Activated CD4-positive, CD25-positive, alpha-beta regulatory T cell (primary cell): ENCODE measurements around the gene FOLR2.
"Not testable (repeated sequence)": the region's sequence is repeated elsewhere in the genome, so short reads cannot be mapped to it uniquely, and the experiment has no call there.

Experiments used
- DNase-seq, 4 experiments: peaks; one replicate each; lab custom pipeline; 2025; lab: John Stamatoyannopoulos, UW

FOLR2 gene

DNA sequence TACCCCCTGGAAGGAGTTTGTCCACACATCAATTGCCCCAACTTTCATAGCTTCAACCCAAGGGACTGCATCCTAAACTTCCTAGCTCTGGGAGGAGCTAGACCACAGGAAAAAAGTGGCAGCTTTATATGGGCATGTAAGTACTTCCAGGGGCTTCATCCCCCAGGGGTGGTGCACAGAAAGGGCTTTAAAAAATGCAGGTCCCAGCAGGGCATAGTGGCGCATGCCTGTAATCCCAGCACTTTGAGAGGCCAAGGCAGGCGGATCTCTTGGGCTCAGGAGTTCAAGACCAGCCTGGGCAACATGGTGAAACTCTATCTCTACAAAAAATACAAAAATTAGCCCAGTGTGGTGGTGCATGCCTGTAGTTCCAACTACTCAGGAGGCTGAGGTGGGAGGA lies 9.8 kb upstream of the FOLR2 start:
- DNase-seq = not testable (repeated sequence)

DNA sequence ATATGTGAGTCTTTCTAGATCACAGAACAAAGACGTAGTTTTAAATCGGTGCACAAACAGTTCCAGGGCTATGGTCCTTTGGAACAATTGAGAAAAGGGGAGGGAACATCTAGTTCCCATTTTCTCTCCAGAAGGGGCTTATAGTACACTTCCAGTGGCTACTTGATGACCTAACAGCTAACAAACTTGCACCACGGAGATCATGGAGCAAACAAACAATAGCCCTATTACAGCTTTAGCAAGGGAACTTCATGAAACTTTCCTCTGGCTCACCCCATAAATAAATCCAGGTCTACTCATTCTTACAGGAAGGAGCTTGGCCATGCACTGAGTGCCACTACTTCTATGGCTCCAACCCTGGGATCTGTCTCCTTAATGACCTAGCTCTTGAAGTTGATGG lies 8.3 kb upstream of the FOLR2 start:
- no peak for DNase-seq

DNA sequence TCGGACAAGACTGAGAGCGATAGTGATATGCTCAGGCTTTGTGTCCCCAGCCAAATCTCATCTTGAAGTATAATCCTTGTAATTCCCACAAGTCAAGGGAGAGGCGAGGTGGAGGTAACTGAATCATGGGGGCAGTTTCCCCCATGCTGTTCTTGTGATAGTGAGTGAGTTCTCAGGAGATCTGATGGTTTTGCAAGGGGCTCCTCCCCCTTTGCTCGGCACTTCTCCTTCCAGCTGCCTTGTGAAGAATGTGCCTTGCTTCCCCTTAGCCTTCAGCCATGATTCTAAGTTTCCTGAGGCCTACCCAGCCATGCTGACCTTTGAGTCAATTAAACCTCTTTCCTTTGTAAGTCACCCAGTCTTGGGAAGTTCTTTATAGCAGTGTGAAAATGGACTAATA lies 7.5 kb upstream of the FOLR2 start:
- DNase-seq = no peak

DNA sequence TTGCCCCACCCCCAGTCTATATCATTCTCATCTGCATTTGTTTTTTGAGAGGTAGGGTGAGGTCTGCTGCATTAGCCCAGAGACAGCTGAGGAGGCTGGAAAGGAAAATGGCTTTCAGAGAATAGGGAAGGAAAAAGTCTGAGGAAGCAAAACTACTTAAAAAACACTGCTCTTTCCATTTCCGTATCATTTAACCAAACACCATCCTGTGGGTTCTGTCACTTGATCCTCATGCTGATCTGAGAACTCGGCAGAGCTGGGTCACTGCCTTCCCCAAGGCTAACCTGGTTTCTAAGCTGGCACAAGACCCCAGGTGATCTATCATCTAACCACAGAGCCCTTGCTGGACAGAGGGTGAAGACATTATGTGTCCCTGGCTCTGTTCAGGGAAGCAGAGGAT lies 1.2 kb downstream of the FOLR2 start:
- DNase-seq = no peak

DNA sequence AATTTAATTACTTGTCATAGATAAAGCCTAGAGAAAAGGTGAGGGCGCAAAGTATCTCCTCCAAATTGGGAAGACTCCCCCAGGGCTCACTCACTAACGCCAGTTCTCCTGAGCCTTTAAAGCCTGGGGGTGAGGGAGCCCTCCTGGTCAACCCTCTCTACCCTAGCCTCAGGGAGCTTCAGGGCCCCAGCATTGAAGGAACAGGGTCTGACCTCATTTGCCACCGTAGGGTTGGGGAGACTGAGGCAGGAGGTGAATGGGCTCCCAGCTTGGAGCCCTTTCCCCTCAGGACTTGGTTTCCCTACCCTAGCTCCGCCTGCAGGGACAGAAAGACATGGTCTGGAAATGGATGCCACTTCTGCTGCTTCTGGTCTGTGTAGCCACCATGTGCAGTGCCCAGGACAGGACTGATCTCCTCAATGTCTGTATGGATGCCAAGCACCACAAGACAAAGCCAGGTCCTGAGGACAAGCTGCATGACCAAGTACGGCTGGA lies 1.7 kb downstream of the FOLR2 start:
- DNase-seq = no peak

DNA sequence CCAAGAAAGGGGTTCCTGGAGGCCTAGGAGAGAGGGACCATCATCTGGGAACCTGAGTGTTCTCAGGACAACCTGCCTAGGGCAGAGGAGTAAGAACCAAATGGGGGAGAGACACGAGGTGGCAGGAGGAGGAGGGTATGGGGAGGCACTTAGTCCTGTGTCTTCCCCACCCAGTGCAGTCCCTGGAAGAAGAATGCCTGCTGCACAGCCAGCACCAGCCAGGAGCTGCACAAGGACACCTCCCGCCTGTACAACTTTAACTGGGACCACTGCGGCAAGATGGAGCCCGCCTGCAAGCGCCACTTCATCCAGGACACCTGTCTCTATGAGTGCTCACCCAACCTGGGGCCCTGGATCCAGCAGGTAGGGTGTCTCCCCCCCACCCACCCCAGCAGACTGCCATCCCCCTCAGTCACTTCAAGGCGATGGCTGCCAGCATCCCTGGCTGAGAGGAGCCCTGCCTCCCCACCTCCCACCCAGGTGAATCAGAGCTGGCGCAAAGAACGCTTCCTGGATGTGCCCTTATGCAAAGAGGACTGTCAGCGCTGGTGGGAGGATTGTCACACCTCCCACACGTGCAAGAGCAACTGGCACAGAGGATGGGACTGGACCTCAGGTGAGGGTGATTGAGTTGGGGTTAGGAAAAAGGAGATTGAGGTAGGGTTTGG lies 4.2 kb downstream of the FOLR2 start:
- DNase-seq = no peak

DNA sequence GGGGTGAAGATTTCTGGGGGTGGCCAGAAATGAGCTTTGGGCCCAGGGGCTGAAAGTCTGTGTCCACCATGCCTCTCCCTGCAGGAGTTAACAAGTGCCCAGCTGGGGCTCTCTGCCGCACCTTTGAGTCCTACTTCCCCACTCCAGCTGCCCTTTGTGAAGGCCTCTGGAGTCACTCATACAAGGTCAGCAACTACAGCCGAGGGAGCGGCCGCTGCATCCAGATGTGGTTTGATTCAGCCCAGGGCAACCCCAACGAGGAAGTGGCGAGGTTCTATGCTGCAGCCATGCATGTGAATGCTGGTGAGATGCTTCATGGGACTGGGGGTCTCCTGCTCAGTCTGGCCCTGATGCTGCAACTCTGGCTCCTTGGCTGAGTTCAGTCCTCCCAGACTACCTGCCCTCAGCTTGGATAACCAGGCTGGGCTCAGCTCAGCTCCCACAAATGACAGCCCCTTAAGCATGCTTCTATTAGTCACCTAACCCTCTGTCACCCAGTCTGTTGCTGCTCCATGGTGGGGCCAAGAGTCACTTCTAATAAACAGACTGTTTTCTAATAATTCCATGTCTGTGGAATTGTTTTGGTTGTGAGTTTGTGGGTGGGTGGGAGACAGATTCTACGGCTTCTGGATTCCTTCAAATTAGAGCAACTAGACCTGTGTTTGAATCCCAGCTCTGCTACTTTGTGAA lies 4.9 kb downstream of the FOLR2 start:
- no peak for DNase-seq

DNA sequence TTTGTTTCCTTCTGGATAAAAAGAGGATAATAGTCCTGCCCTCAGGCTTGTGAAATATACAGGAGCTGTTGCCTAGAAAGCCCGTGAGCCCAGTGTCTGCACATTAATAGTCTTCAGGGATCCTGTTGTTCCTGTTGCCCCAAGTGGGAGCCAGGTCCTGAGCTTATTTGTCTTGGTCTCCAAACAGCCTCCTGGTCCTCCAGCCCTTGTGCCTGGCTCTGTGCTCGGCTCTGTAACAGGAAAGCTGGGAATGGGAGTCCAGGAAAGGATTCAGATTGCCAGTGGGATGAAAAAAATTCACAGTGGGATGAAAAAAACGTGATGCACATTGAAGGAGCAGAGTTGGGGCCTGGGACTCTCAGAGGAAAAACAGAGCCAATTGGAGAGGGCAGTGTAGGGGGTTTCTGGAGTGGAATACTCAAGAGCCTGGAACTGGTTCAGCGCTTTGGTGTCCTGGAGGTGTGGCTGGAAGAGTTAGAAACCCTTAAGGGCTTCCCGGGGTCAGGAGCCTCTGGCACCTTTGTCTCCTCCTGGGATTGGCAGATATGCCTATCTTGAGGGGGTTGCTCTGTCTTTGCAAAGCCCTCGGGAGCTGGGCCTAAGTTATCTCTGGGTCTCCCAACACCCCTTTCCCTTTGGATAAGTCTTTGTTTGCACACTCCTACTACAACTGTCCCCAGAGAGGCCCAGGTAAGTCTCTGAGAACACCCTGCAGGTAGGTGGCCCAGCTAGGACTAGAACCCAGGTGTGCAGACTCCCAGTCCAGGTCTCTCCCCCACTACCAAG lies 5.7 kb downstream of the FOLR2 start:
- no peak for DNase-seq

DNA sequence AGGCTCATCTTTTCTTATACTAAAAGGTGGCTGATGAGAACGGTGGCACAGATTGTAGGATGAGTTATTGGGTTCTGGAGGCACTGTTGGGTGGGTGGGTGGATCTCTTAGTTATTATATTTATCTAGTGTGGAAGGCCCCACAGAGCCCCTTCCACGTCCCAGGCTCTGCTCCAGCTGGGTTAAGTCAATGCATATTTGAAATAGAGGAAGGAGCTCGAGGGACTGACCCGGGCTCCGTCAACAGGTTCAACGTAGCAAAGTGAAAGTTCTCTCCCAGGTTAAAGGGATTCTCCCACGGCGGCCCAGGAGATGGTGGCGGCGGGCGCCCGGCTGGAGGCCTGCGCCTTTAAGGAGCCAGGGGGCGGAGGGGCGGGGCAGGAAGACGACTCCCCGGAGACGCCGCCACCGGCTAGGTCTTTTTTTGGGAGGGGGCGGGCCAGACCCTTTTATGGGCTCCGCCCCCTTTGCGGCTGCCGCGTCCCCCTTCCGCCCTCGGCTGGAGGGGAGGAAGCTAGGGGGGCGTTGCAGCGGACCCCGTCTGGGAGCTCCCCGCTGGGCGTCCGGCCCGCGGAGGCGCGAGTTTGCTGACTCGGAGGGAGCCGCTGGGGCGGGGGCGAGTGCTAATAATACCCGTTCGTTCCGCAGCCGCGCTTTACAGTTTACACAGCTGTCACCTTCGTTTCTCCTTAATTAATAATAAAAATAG lies 6.5 kb downstream of the FOLR2 start:
- peak; percentile 72 to 87 (median 84) for DNase-seq

DNA sequence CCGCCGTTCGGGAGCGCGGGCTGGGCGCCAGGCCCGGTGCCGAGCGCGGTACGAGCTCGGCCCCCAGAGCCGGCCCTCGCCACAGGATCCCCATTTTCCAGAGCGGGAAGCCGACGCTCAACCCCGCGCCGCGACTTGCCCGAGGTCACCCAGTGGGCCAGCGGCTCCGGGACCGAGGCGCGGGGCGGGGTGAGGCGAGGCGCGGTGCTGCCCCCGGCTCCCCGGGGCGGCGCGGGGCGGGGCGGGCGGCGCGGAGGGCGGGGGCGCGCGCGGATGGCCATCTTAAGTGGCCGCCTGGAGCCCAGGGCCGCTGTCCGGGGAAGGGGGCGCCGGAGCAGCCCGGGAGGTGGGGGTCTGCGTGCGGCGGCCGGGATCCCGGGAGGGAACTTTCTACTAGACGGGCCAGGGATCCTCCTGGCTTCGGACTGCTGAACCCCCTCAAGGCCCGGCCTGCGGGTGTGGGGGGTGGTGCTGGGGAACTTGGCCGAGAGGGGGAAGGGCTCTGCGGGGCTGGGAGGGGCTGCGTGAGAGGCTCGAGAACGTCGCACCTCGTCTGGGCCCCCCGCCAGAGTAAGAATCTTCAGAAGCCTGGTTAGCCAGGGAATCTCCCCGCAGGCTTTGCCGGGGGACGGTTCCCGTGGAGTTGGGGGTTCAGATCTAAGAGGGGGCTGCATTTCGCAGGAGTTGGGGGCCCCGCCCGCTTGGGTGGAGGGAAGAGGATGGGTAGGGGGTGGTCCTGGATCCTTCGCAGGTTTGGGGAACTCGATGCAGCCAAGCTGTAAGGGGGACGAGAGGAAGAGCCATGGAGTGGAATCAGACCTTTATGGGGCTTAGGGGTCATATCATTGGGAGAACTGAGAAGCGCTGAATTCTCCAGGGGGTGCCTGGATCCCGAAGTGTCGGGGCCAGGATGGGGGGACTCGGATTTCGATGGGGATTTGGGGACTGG lies 7.3 kb downstream of the FOLR2 start:
- DNase-seq = peak in 2 of 4 experiments; percentile 29 to 40

DNA sequence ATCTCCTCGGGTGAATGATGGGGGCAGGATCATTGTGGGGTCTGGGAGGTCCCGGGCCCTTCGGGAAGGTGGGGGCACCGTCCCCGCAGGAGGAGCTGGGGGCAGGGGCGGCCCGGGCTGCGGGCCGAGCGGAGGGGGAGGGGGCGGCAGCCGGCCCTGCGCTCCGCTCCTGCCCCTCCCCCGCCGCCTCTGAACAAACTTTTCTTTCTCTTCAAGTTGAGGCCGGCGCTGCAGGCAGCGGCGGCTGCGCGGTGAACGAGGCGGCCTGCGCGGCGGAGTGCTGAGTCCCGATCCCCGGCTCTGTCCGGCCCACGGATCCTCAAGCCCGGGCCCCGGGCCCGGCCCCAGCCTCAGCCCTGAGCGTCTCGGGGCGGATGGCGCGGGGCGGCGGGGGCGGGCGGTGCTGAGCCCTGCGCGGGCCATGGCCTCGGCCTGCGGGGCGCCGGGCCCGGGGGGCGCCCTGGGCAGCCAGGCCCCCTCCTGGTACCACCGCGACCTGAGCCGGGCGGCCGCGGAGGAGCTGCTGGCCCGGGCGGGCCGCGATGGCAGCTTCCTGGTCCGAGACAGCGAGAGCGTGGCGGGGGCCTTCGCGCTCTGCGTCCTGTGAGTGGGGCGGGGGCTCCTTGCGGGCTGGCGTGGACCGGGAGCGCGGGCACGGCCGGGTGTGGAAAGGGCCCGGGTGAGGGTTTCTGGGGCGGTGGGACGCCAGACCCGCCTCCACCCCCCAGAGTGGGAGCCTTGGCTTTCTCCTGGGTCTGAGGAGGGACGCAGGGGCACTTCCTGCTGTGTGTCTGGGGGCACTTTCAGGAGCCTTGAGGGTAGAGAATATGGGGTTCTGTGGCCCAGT lies 8.2 kb downstream of the FOLR2 start, which contains the start of gene INPPL1:
Gene INPPL1, plus strand, starts transcription at position 204 of the 847 bp plus-strand sequence. Its CDS starts 218 bp downstream, at position 422.
- peak in 1 of 4 experiments; percentile 23 for DNase-seq

DNA sequence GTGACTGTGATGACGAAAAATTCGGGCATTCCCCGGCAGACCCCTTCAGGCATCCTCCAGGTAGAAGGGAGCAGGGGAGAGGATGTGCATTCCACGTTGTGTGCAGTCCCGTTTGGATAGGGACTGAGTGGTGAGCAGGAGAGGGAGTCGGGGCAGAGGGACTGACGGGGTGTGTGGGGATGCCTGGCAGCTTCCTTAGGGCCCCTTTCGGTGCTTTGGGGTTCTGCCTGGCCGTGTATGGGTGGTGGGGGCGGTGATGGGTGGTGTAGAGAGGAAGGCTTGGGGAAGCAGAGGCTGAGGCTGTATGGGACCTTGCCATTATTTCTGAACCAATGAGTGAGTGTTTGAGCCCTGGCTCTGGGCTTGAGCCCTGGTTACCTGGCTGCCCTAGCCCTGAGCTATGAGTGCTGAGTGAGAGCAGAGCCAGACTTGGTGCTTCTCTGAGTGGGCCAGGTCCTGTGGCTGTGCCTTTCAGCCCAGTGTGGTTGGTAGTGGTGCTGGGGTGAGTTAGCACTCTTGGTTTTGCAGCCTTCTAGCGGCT lies 8.9 kb downstream of the FOLR2 start:
- DNase-seq = no peak

DNA sequence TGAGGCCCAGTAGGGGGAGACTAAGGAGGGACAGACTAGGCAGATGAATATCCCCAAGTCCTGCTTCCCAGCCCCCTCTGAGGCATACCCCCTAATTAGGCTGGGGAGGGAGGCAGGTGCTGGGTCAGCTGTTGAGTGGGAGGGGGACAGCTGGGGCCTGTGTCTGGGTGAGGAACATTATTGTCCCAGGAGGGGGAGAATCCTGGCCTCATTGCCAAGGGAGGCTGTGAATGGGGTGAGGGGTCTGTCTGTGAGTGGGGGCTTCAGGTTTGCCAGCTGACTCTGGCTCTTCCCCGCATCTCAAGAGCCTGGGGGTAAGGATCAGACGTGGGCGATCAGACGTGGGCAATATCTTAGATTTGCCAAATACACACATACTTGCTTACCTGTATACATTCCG lies 10.1 kb downstream of the FOLR2 start:
- DNase-seq = no peak

DNA sequence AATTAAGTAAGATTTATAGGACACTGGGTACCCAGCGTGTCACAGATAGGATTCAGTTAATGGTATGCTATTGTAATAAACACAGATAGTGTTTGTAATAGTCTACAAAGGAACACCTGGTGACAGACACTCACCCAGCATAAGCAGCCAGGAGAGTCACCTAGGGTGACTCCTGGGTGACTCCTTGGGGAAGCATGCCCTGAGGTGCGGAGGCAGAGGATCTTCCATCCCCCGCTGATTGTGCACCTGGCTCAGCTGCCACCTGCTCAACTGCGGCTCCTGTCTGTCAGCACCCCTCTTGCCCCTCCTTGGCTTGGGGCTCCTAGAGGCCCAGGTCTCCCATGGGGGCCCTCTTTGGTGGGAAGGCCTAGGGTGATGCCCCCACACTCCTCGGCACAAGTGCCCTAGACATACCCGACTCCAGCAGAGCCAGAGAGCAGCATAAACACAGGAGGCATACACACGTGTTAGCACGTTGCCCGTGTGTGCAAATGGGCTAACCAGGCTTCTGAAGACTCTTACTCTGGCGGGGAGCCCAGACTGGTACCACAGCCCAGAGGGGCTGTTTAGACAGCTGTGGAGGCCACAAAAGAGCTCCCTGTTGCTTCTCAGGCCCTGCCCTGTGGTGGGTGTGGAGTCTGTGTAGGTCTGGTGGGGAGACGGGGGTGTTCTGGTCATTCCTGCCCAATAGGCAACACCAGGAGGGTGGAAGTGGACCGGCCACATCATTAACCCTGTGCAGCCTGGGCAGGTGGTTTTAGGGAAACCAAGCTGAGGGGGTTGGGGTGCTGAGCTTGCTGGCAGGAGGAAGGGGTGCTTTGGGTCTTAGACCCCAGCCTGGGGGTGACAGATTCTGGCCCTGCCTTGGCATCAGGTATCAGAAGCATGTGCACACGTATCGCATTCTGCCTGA lies 11.0 kb downstream of the FOLR2 start:
- DNase-seq = no peak

DNA sequence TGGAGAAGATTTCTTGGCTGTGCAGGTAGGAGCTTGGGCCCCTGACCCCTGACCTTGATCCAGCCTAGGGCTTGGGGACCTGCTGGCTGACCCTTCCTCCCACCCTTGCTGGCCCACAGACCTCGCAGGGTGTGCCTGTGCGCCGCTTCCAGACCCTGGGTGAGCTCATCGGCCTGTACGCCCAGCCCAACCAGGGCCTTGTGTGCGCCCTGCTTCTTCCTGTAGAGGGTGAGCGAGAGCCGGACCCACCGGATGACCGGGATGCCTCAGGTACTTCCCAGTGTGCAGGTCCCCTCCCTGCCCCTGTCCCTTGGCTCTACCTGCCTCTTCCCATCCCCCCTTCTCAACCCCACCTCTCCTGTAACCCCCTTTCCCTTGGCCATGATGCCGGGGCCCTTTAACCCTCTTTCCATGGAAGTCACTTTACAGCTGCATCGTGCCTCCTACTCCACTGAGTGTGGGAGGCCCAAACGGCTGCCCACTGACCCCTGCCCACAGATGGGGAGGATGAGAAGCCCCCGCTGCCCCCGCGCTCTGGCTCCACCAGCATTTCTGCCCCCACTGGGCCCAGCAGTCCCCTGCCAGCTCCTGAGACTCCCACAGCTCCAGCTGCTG lies 11.7 kb downstream of the FOLR2 start:
- DNase-seq = no peak

DNA sequence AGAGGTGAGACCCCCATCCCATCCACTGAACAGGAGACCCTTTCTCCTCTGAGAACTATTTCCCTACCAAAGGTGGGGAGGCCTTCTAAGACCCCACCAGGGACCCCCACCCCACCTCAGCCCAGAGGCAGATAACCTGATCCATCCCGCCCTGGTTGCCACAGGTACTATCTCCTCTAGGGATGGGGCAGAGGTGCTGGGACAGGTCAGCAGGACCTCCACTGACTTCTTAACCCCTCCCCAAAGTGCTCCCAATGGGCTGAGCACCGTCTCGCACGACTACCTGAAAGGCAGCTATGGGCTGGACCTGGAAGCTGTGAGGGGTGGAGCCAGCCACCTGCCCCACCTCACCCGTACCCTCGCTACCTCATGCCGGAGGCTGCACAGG lies 12.2 kb downstream of the FOLR2 start:
- no peak for DNase-seq

DNA sequence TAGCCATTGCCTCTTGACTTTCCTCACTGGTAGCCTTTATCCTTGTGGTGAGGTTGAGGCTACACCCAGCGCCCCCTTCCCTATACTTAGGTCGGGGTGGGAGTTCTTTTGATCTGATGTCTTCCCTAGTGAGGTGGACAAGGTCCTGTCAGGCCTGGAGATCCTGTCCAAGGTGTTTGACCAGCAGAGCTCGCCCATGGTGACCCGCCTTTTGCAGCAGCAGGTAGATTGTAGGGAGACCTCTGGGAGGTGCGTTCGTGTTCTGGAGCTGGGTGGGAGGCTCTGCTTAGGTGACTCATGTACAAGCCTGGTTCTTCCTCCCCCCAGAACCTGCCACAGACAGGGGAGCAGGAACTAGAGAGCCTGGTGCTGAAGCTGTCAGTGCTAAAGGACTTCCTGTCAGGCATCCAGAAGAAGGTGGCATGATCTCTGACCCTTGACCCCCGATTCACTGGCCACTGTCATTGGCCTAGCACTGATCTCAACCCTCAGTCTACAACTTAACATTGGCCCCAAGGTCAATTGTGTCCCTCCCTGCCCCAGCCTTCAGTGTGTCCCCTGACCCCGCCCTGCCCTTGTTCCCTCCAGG lies 12.8 kb downstream of the FOLR2 start:
- DNase-seq = no peak
